ENCODE measurements around the gene ZFP36L1.
A peak's percentile ranks its signal among the peaks of the same experiment; 100 is the strongest.

GRCh38 chr14:68794130-68794850 lies 1.4 kb upstream of the ZFP36L1 start:
- no peak for TF ChIP-seq CTCF (IDR thresholded peaks at IDR 0.05)
- peak in 1 of 2 donors; percentile 77 for TF ChIP-seq POLR2A (IDR thresholded peaks at IDR 0.05)

Data from vagina (tissue), 2 donors.